Upper lobe of left lung (tissue), 6 donors: ENCODE measurements around the gene SERTAD2. TPM values are rescaled to one million over a fixed set of nuclear protein-coding genes. Genes with fewer than 3 reads are reported as not detected.
A peak's percentile ranks its signal among the peaks of the same experiment; 100 is the strongest.

ENCODE experiments used
- ATAC-seq, 2 donors: fragments of 200-7000 bp; cut with Tn5 transposase; one replicate each; pipeline ENCODE4 v1.9.1; 2022; ENCODE audit warnings: mild to moderate bottlenecking in 2 of 2, moderate library complexity in 2 of 2; ENCODE audit not compliant: low FRiP score in 2 of 2
- DNase-seq, 2 donors: peaks; one replicate each; pipeline ENCODE4 v3.0.0-alpha.2; 2019 to 2020
- H3K27ac ChIP-seq, 4 donors: fragments of 200-600 bp; sonication (generic); one replicate each; pipeline ENCODE4 v1.5.1; 2016 to 2019
- H3K27me3 ChIP-seq, 4 donors: fragments of 200-600 bp; sonication (generic); one replicate each; pipeline ENCODE4 v1.5.1; 2017 to 2019
- H3K36me3 ChIP-seq, 4 donors: fragments of 200-600 bp; sonication (generic); one replicate each; pipeline ENCODE4 v1.5.1; 2016 to 2019
- H3K4me1 ChIP-seq, 4 donors: fragments of 200-600 bp; sonication (generic); one replicate each; pipeline ENCODE4 v1.5.1; 2018 to 2019
- H3K4me3 ChIP-seq, 4 donors: fragments of 200-600 bp; sonication (generic); one replicate each; pipeline ENCODE4 v1.5.1; 2017 to 2019; ENCODE audit warnings: mild to moderate bottlenecking in 2 of 4, moderate library complexity in 1 of 4
- H3K9me3 ChIP-seq, 4 donors: fragments of 200-600 bp; sonication (generic); one replicate each; pipeline ENCODE4 v1.5.1; 2018 to 2019
- EP300 ChIP-seq, 4 donors: sonication (generic); formaldehyde crosslinking; IDR thresholded peaks; one replicate each; pipeline ENCODE4 v1.5.1; 2017; ENCODE audit warnings: antibody characterized with exemption in 4 of 4, control low read depth in 2 of 4
- POLR2A ChIP-seq, 4 donors: fragments of 450-650 bp; IDR thresholded peaks; one replicate each; pipeline ENCODE4 v1.5.1; 2016 to 2017; ENCODE audit warnings: antibody characterized with exemption in 4 of 4, mild to moderate bottlenecking in 2 of 4
- POLR2AphosphoS5 ChIP-seq, 2 donors: sonication (generic); formaldehyde crosslinking; IDR thresholded peaks; one replicate each; pipeline ENCODE4 v1.5.1; 2017; ENCODE audit warnings: antibody characterized with exemption in 2 of 2
- WGBS, 2 donors: methylation state at CpG; one replicate each; pipeline ENCODE4 v1.1.5; 2017 to 2018; 5-methylcytosine and 5-hydroxymethylcytosine counted together
- total RNA-seq, 6 donors: library from RNA; depleted of rRNA in 4 of 6; stranded (reverse); fragments of >200 nt in 4 of 6; gene quantifications; one replicate each; pipeline versions ENCODE4 v1.1.0 to v1.2.1, GENCODE V29; 2016 to 2021
- TF ChIP-seq, protein P1 (sequence below), 6 experiments: fragments of 450-650 bp in 4 of 6; fragments of 200-600 bp in 2 of 6; sonication (generic) in 2 of 6; IDR thresholded peaks; one replicate each; pipeline ENCODE4 v1.5.1; 2016 to 2019; ENCODE audit warnings: antibody characterized with exemption in 6 of 6
- donor health status: DM: no; HTN: no; CAD: no; lungs with moderate emphysema.
- donor health status: DM: no; HTN: yes; CAD: no; lungs with severe emphysema.

SERTAD2 gene
- total RNA-seq, 6 donors from 2014 or later: 10.4 to 43.0 (median 20.0) TPM

- no peaks in the 10 kb centered on the region for H3K4me1 ChIP-seq
- H3K4me3 ChIP-seq: no peak overlapping the region
- H3K9me3 ChIP-seq: no peaks in the 10 kb centered on the region
- H3K36me3 ChIP-seq: peaks cover 0 to 7% (median 4%) of the 10 kb centered on the region in 4 donors
- H3K27ac ChIP-seq: no peak overlapping the region
- no peak for TF ChIP-seq EP300 (IDR thresholded peaks at IDR 0.05)
- TF ChIP-seq POLR2A (IDR thresholded peaks at IDR 0.05): no peak
- TF ChIP-seq, protein P1, sequence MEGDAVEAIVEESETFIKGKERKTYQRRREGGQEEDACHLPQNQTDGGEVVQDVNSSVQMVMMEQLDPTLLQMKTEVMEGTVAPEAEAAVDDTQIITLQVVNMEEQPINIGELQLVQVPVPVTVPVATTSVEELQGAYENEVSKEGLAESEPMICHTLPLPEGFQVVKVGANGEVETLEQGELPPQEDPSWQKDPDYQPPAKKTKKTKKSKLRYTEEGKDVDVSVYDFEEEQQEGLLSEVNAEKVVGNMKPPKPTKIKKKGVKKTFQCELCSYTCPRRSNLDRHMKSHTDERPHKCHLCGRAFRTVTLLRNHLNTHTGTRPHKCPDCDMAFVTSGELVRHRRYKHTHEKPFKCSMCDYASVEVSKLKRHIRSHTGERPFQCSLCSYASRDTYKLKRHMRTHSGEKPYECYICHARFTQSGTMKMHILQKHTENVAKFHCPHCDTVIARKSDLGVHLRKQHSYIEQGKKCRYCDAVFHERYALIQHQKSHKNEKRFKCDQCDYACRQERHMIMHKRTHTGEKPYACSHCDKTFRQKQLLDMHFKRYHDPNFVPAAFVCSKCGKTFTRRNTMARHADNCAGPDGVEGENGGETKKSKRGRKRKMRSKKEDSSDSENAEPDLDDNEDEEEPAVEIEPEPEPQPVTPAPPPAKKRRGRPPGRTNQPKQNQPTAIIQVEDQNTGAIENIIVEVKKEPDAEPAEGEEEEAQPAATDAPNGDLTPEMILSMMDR (IDR thresholded peaks at IDR 0.05): no peak
- no peak for TF ChIP-seq POLR2AphosphoS5 (IDR thresholded peaks at IDR 0.05)
- WGBS, 2 donors: 83 to 85% methylated on average over 10 of the region's 10 CpGs
- ATAC-seq (no peak), DNase-seq (no peak)
- H3K27me3 ChIP-seq: no peaks in the 10 kb centered on the region
Observed at GRCh38 chr2:64626146-64626809, 27.4 kb downstream of the SERTAD2 start.

DNA sequence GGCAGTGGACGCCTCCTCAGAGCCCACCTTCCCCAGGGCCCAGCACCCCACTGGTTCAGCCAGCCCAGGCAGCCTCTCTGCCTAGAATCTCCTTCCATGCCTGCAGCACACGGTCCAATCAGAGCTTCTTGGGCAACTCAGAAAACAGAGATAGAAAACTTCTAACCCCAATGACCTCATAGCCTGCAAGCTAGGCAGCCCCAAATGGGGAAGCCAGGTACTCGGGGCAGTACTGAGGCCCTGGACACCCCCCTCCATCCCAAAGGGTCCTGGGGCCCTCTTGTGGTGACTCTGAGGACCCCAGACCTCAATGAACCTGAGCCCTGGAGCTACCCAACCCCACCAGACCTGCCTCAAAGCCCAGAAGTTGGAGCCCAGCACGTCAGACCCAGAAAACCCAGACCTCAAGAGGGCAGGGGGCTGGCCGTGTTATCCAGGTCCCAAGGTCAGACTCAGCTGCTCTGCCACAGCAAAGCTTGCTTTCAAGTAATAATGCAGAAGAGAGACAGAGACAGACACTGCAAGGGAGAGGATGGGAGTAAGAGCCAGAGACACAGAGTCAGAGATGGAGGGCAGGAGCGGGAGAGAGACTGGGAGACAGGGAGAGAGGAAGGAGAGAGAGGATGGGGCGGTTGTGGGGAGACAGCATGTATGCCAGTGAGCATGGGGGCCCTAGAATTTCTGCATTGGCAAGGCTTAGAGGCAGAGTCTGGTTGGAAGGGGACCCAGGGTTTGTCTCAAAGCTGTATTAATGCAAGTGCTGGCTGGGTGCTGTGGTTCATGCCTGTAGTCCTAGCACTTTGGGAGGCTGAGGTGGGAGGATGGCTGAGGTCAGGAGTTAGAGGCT, 28.2 kb downstream of the SERTAD2 start:
- Histone ChIP-seq H3K27ac (no peak overlapping the region), H3K36me3 (peaks cover 0 to under 1% (median under 1%) of the 10 kb centered on the region in 4 donors), H3K4me1 (no peaks in the 10 kb centered on the region), H3K27me3 (no peaks in the 10 kb centered on the region), H3K9me3 (no peaks in the 10 kb centered on the region), H3K4me3 (no peak overlapping the region)
- no peak for TF ChIP-seq POLR2A (IDR thresholded peaks at IDR 0.05)
- no peak for TF ChIP-seq EP300 (IDR thresholded peaks at IDR 0.05)
- TF ChIP-seq, protein P1 (IDR thresholded peaks at IDR 0.05): no peak
- no peak for TF ChIP-seq POLR2AphosphoS5 (IDR thresholded peaks at IDR 0.05)
- 80 to 89% methylated on average over 6 to 7 of the region's 7 CpGs for WGBS, 2 donors
- ATAC-seq (peak in 1 of 2 donors; percentile 20), DNase-seq (no peak)

DNA sequence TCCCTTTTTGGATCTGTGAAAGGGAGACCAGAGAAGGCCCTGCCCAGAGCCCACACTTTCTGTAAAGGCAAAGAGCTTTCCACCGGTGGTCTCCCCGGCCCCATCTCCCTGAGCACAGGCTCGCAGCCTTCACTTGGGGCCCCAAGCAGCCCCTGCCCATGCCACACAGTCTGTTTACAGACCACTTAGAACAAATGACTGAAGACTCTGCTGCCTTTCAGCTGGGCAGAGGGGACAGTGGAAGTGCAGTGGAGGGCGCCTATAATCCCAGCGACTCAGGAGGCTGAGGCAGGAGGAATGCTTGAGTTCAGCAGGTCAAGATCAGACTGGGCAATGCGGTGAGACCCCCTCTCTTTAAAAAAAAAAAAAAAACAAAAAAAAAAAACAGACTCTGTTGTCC, 28.9 kb downstream of the SERTAD2 start:
- H3K9me3 ChIP-seq: no peaks in the 10 kb centered on the region
- no peaks in the 10 kb centered on the region for H3K4me1 ChIP-seq
- TF ChIP-seq EP300 (IDR thresholded peaks at IDR 0.05) (no peak), POLR2A (IDR thresholded peaks at IDR 0.05) (no peak), POLR2AphosphoS5 (IDR thresholded peaks at IDR 0.05) (no peak)
- TF ChIP-seq, protein P1 (IDR thresholded peaks at IDR 0.05): no peak
- H3K27ac ChIP-seq: no peak overlapping the region
- no peaks in the 10 kb centered on the region for H3K27me3 ChIP-seq
- ATAC-seq (no peak), DNase-seq (no peak)
- WGBS, 2 donors: 84 to 89% methylated on average over 3 to 6 of the region's 6 CpGs
- no peak overlapping the region for H3K4me3 ChIP-seq
- H3K36me3 ChIP-seq: no peaks in the 10 kb centered on the region

DNA sequence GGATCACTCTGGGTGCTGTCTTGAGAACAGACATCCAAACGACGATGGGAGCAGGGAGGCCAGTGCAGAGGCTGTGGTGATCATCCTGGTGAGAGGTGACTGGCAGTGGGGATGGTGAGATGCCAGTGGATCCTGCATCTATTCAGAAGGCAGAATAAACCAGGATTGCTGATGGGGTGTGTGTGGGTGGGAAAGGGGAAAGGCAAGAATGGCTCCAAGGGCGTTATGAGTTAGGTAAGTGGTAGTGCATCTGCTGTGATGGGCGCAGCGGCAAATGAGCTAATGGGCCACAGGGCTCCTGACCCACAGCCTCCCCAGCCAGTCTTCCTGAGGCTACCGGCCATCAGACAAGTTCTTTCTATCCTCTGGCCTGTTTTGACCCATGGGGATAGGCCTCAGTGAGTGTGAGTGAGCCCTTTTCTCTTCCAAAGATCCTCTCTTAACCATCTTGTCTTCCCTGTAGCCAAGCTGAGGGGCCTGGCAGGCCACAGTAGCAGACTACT, 29.6 kb downstream of the SERTAD2 start:
- Histone ChIP-seq H3K4me3 (no peak overlapping the region), H3K4me1 (no peaks in the 10 kb centered on the region), H3K9me3 (no peaks in the 10 kb centered on the region), H3K27ac (no peak overlapping the region), H3K36me3 (no peaks in the 10 kb centered on the region), H3K27me3 (no peaks in the 10 kb centered on the region)
- no peak for ATAC-seq
- TF ChIP-seq EP300 (IDR thresholded peaks at IDR 0.05): no peak
- TF ChIP-seq POLR2AphosphoS5 (IDR thresholded peaks at IDR 0.05): no peak
- TF ChIP-seq, protein P1 (IDR thresholded peaks at IDR 0.05): no peak
- TF ChIP-seq POLR2A (IDR thresholded peaks at IDR 0.05): no peak
- no peak for DNase-seq
- 92 to 95% methylated on average over 6 of the region's 6 CpGs for WGBS, 2 donors
